HG02840 (cell line): ENCODE results near the gene LRRC27.

ENCODE experiments used
- ATAC-seq: cut with Tn5 transposase; IDR thresholded peaks from one replicate; pipeline ENCODE4 v1.9.1; 2021; ENCODE audit warnings: mild to moderate bottlenecking, moderate library complexity, moderate number of reproducible peaks; ENCODE audit not compliant: unreplicated experiment, low FRiP score

LRRC27 gene

GRCh38 chr10:132300582-132300981 lies 31.4 kb upstream of the LRRC27 start:
- no peak for ATAC-seq

GRCh38 chr10:132301371-132302330 lies 30.3 kb upstream of the LRRC27 start:
- no peak for ATAC-seq

- no peak for ATAC-seq
Observed at GRCh38 chr10:132302421-132303310, 29.3 kb upstream of the LRRC27 start.

- ATAC-seq, result no peak
Observed at GRCh38 chr10:132303361-132304115, 28.5 kb upstream of the LRRC27 start.

GRCh38 chr10:132304756-132305509 lies 27.1 kb upstream of the LRRC27 start:
- no peak for ATAC-seq

GRCh38 chr10:132305654-132306342 lies 26.2 kb upstream of the LRRC27 start:
- ATAC-seq, result no peak

GRCh38 chr10:132306343-132306685 lies 25.7 kb upstream of the LRRC27 start:
- no peak for ATAC-seq

- peak; percentile 19 for ATAC-seq
Observed at GRCh38 chr10:132306864-132307751, 24.9 kb upstream of the LRRC27 start.

- peak; percentile 59 for ATAC-seq
Observed at GRCh38 chr10:132307823-132308586, 24.0 kb upstream of the LRRC27 start, which contains the start of gene STK32C. Gene STK32C (minus strand): TSS chr10:132307950. CDS start chr10:132307833, 117 bp downstream.

- no peak for ATAC-seq
Observed at GRCh38 chr10:132308587-132309470, 23.2 kb upstream of the LRRC27 start.

- ATAC-seq, result no peak
Observed at GRCh38 chr10:132309471-132309865, 22.5 kb upstream of the LRRC27 start.

GRCh38 chr10:132309879-132310591 lies 22.0 kb upstream of the LRRC27 start:
- ATAC-seq, result no peak

- ATAC-seq, result no peak
Observed at GRCh38 chr10:132310701-132311337, 21.2 kb upstream of the LRRC27 start.

- ATAC-seq, result no peak
Observed at GRCh38 chr10:132311338-132311939, 20.6 kb upstream of the LRRC27 start.

GRCh38 chr10:132313305-132313704 lies 18.7 kb upstream of the LRRC27 start:
- ATAC-seq, result no peak
